Body of pancreas (tissue), 4 donors: ENCODE measurements around the gene ZNF469. TPM values are rescaled to one million over a fixed set of nuclear protein-coding genes. Genes with fewer than 3 reads are reported as not detected.

Experiments
- ATAC-seq: fragments of 150-250 bp; one replicate; pipeline ENCODE4 v1.9.1; 2016
- DNase-seq, 4 donors: peaks; one replicate each; pipeline ENCODE4 v3.0.0-alpha.2; 2019
- H3K27ac ChIP-seq, 4 donors: fragments of 200-600 bp; sonication (generic); 1 replicate in 3 of 4; 2 replicates in 1 of 4; pipeline versions ENCODE4 v1.5.1 to v1.6.1; 2016 to 2019; ENCODE audit warnings: mild to moderate bottlenecking in 1 of 4, mixed read lengths in 1 of 4, moderate library complexity in 1 of 4
- H3K27me3 ChIP-seq, 2 donors: fragments of 200-600 bp; sonication (generic); one replicate each; pipeline ENCODE4 v1.6.0; 2016; ENCODE audit warnings: mild to moderate bottlenecking in 1 of 2
- H3K36me3 ChIP-seq, 2 donors: fragments of 200-600 bp; sonication (generic); replicated peaks in 1 of 2; 2 replicates each; pipeline ENCODE4 v1.5.1; 2016; ENCODE audit warnings: low read depth in 2 of 2; ENCODE audit not compliant: insufficient read depth in 1 of 2
- H3K4me1 ChIP-seq: fragments of 200-600 bp; sonication (generic); one replicate; pipeline ENCODE4 v1.6.0; 2016
- H3K4me3 ChIP-seq, 2 donors: fragments of 200-600 bp; sonication (generic); 1 replicate in 1 of 2; 2 replicates in 1 of 2; pipeline ENCODE4 v1.5.1; 2016 to 2019
- H3K9me3 ChIP-seq, 3 donors: fragments of 200-600 bp; sonication (generic); 1 replicate in 2 of 3; 2 replicates in 1 of 3; pipeline ENCODE4 v1.5.1; 2016
- POLR2A ChIP-seq, 3 donors: fragments of 450-650 bp; IDR thresholded peaks; one replicate each; pipeline ENCODE4 v1.6.1; 2016; ENCODE audit warnings: antibody characterized with exemption in 3 of 3, mild to moderate bottlenecking in 2 of 3
- WGBS, 2 donors: methylation state at CpG; one replicate each; pipeline ENCODE4 v1.1.5; 2017; 5-methylcytosine and 5-hydroxymethylcytosine counted together
- intact Hi-C: fragments of 100-400 bp; cut with DNase I; formaldehyde crosslinking; loops from one replicate; pipeline ENCODE4 v1.15.1; 2023
- total RNA-seq, 2 donors: library from RNA; depleted of rRNA; stranded (reverse); fragments of >200 nt; gene quantifications; one replicate each; pipeline ENCODE4 v1.1.0, GENCODE V29; 2016
- TF ChIP-seq, protein P1 (sequence below), 7 experiments: fragments of 450-650 bp in 4 of 7; fragments of 200-600 bp in 3 of 7; sonication (generic) in 3 of 7; IDR thresholded peaks; one replicate each; pipeline ENCODE4 v1.5.1; 2016 to 2019; ENCODE audit warnings: antibody characterized with exemption in 7 of 7

ZNF469 gene, protein sequence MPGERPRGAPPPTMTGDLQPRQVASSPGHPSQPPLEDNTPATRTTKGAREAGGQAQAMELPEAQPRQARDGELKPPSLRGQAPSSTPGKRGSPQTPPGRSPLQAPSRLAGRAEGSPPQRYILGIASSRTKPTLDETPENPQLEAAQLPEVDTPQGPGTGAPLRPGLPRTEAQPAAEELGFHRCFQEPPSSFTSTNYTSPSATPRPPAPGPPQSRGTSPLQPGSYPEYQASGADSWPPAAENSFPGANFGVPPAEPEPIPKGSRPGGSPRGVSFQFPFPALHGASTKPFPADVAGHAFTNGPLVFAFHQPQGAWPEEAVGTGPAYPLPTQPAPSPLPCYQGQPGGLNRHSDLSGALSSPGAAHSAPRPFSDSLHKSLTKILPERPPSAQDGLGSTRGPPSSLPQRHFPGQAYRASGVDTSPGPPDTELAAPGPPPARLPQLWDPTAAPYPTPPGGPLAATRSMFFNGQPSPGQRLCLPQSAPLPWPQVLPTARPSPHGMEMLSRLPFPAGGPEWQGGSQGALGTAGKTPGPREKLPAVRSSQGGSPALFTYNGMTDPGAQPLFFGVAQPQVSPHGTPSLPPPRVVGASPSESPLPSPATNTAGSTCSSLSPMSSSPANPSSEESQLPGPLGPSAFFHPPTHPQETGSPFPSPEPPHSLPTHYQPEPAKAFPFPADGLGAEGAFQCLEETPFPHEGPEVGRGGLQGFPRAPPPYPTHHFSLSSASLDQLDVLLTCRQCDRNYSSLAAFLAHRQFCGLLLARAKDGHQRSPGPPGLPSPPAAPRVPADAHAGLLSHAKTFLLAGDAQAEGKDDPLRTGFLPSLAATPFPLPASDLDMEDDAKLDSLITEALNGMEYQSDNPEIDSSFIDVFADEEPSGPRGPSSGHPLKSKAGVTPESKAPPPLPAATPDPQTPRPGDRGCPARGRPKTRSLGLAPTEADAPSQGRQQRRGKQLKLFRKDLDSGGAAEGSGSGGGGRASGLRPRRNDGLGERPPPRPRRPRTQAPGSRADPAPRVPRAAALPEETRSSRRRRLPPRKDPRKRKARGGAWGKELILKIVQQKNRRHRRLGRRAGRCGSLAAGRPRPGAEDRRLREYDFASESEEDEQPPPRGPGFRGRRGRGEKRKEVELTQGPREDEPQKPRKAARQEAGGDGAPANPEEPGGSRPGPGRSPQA (N-terminal part only)
- total RNA-seq = 1 to 10 TPM in 1 of 2 donors, under 1 TPM in 1; 0.99 to 1.0 TPM

DNA sequence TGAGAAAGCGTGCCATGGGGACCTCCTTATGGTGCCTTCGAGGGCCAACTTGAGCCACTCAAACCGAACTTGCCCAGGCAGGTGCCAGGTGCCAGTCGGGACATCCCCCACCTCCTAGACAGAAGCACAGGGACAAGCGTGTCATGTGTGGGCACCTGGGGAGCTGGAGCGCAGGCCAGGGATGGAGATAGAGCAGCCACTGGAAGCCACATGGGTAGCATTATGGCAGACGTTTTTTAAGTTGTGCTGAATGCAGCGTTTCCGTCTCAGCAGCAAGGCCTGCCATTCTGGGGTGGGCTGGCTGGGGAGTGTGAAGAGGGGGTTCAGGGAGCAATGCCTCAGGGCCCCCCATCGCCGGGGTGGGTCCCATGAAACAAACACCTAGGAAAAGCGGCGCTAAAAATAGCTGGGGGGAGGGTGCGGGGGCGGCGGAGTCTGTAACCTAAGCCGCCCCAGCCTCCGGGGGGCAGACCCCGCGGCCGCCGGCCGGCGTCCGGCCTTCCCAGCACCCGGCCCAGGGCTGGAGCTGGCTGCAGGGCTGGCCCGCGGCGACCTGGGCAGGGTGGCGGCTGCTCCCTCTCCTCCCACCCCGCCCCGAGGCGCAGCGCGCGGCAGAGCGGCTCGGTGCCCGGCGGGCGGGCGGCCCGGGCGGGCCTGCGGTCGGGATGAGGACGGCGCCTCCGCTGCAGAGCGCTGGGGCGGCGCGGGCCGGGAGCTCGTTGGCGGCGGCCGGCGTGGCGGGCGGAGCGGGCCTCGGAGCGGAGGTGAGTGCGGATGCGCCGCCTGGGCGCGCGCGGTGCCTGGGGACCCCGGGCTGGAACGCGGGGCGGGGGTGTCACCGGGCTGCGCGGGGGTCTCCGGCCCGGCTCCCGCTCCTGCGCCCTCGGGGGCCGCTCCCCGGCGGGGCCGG lies at the start of gene ZNF469:
Gene ZNF469 (plus strand): TSS at position 469 of the 910 bp plus-strand sequence. CDS start 44,512 bp downstream, outside the sequence.
- TF ChIP-seq POLR2A (IDR thresholded peaks at IDR 0.05) = no peak
- TF ChIP-seq, protein P1, sequence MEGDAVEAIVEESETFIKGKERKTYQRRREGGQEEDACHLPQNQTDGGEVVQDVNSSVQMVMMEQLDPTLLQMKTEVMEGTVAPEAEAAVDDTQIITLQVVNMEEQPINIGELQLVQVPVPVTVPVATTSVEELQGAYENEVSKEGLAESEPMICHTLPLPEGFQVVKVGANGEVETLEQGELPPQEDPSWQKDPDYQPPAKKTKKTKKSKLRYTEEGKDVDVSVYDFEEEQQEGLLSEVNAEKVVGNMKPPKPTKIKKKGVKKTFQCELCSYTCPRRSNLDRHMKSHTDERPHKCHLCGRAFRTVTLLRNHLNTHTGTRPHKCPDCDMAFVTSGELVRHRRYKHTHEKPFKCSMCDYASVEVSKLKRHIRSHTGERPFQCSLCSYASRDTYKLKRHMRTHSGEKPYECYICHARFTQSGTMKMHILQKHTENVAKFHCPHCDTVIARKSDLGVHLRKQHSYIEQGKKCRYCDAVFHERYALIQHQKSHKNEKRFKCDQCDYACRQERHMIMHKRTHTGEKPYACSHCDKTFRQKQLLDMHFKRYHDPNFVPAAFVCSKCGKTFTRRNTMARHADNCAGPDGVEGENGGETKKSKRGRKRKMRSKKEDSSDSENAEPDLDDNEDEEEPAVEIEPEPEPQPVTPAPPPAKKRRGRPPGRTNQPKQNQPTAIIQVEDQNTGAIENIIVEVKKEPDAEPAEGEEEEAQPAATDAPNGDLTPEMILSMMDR (IDR thresholded peaks at IDR 0.05) = no peak
- 0 to 12% methylated on average over 7 to 60 of the region's 87 CpGs for WGBS, 2 donors
- no peaks in the 10 kb centered on the region for H3K9me3 ChIP-seq
- no peak within 1 kb of the TSS for H3K27ac ChIP-seq
- peaks cover 0 to 5% of the 10 kb centered on the region in 2 donors for H3K27me3 ChIP-seq
- no peak within 1 kb of the TSS for H3K4me3 ChIP-seq
- intact Hi-C loops = no loop called here
- H3K4me1 ChIP-seq = peaks cover 16% of the 10 kb centered on the region
- DNase-seq (no peak), ATAC-seq (peak; percentile 54)
- no peaks in the 10 kb centered on the region for H3K36me3 ChIP-seq

DNA sequence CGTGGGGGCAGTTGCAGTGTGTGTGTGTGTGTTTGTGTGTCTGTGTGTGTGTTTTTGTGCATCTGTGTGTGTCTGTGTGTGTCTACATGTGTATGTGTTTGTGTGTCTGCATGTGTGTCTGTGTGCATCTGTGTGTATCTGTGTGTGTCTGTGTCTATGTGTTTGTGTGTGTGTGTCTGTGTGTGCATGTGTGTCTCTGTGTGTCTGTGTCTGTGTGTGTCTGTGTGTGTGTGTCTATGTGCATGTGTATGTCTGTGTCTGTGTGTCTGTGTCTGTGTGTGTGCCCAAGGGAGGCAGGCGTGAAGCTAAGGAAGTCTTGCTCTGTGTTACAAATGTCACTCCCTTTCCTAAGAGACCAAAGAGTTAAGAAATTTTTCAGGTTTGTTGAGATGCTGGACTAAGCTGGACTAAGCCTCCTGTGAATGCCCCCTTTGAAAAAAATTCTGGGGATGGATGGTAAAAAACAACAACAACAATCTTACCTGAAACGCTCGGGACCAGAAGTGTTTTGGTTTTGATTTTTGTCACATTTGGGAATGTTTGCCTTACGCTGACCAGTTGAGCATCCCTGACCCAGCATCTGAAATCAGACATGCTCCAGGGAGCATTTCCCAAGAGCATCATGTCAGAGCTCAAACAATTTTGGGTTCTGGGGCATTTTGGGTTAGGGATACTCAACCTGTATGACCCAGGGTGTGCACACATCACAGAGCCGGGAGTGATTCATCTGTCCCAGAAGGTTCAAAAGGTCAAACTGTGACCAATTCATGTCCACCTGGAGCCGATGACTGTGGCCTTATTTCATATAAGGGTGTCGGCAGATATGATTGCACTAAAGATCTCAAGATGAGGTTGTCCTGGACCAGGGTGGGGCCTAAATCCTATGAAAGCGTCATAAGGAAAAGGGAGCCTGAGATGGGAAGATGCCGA lies 48.6 kb upstream of the ZNF469 start:
- Histone ChIP-seq H3K4me1 (peaks cover 9% of the 10 kb centered on the region), H3K36me3 (no peaks in the 10 kb centered on the region), H3K27ac (no peak overlapping the region), H3K27me3 (no peaks in the 10 kb centered on the region), H3K4me3 (no peak overlapping the region), H3K9me3 (no peaks in the 10 kb centered on the region)
- ATAC-seq = no peak
- TF ChIP-seq POLR2A (IDR thresholded peaks at IDR 0.05) = no peak
- TF ChIP-seq, protein P1 (IDR thresholded peaks at IDR 0.05) = no peak
- 61 to 64% methylated on average over 10 of the region's 10 CpGs for WGBS, 2 donors
- DNase-seq = no peak
- intact Hi-C loops = no loop called here

DNA sequence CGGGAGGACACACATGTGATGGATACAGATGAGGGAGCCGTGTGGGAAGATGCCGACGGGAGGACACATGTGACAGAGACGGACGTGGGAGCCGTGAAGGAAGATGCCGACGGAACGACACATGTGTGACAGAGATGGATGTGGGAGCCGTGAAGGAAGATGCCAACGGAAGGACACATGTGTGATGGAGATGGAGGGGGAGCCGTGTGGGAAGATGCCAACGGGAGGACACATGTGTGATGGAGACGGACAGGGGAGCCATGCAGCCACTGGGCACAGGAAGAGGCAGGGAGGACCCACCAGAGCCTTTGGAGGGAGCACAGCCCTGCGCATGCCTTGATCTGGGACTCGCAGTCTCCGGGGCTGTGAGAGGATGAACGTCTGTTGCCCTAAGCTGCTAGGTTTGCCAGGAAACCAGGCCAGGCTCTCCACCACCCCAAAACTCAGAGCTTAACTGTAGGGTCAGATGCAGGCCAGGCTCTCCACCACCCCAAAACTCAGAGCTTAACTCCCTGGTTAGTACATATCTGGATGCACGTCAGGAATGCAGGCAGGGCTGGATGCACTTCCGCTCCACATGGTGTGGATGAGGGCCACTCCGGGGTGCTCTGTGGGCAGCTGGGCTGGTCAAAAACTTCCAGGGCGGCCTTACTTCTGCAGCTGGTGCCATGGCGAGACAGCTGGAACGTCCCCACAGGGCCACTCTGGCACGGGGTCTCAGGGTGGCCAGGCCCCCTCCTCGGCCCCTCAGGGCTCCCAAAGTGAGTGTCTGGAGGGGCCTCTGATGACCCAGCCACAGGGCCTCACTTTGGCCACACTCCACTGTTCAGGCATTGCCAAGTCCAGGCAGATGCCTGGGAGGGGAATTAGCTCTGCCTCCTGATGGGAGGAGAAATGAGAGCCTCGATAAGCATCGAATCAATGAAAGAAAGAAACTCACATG lies 47.7 kb upstream of the ZNF469 start:
- Histone ChIP-seq H3K36me3 (no peaks in the 10 kb centered on the region), H3K27me3 (no peaks in the 10 kb centered on the region), H3K4me3 (no peak overlapping the region), H3K9me3 (no peaks in the 10 kb centered on the region), H3K4me1 (peaks cover 9% of the 10 kb centered on the region), H3K27ac (no peak overlapping the region)
- WGBS, 2 donors = 71 to 74% methylated on average over 20 to 28 of the region's 29 CpGs
- DNase-seq (no peak), ATAC-seq (no peak)
- TF ChIP-seq, protein P1 (IDR thresholded peaks at IDR 0.05) = no peak
- TF ChIP-seq POLR2A (IDR thresholded peaks at IDR 0.05) = no peak
- intact Hi-C loops = no loop called here
